Measurements from ENCODE around the gene C9orf43.

GRCh38 chr9:113370806-113371325 lies 39.7 kb upstream of the C9orf43 start:
- no peak for TF ChIP-seq CTCF (IDR thresholded peaks at IDR 0.05; ENCODE audit: low read depth, low read length, missing input control)
- TF ChIP-seq HNF4G (IDR thresholded peaks at IDR 0.05), result no peak
- no peak for TF ChIP-seq FOXA1 (IDR thresholded peaks at IDR 0.05)
- TF ChIP-seq NR2F2 (IDR thresholded peaks at IDR 0.05), result no peak
- no peak for TF ChIP-seq REST (IDR thresholded peaks at IDR 0.05)
- no peak for TF ChIP-seq TAF1 (conservative IDR thresholded peaks at IDR 0.05)
- TF ChIP-seq RAD21 (IDR thresholded peaks at IDR 0.05), result no peak
- TF ChIP-seq EGR1 (IDR thresholded peaks at IDR 0.05; ENCODE audit: low read depth in 2 of 2), result no peak
- TF ChIP-seq SP1 (IDR thresholded peaks at IDR 0.05), result no peak
- TF ChIP-seq YY1 (IDR thresholded peaks at IDR 0.05), result no peak
- TF ChIP-seq ZBTB33 (IDR thresholded peaks at IDR 0.05), result no peak
- TF ChIP-seq MAX (IDR thresholded peaks at IDR 0.05), result no peak
- TF ChIP-seq HNF4A (conservative IDR thresholded peaks at IDR 0.05), result no peak
- no peak for TF ChIP-seq GABPA (IDR thresholded peaks at IDR 0.05 in 1 of 2, conservative IDR thresholded peaks at IDR 0.05 in 1 of 2)
